GM23338 (cell line): ENCODE measurements around the gene LILRA6. TPM values are rescaled to one million over a fixed set of nuclear protein-coding genes. Genes with fewer than 3 reads are reported as not detected.
"Not testable (repeated sequence)": the region's sequence is repeated elsewhere in the genome, so short reads cannot be mapped to it uniquely, and the experiment has no call there.

Experiments
- ATAC-seq: fragments of 200-7000 bp; cut with Tn5 transposase; 3 replicates; pipeline ENCODE4 v1.9.1; 2020
- DNase-seq: peaks from one replicate; pipeline ENCODE4 v3.0.0-alpha.2; 2015; ENCODE audit warnings: low spot score
- H2AFZ ChIP-seq: fragments of 200-600 bp; sonication (generic); 2 replicates; pipeline ENCODE4 v1.8.0; 2016; ENCODE audit warnings: antibody characterized with exemption, mild to moderate bottlenecking, moderate library complexity
- H3F3A ChIP-seq: fragments of 200-600 bp; sonication (generic); replicated peaks from 2 replicates; pipeline ENCODE4 v1.8.0; 2017; ENCODE audit warnings: antibody characterized with exemption, mixed run types, low read depth
- H3K27ac ChIP-seq: fragments of 200-600 bp; sonication (generic); 2 replicates; pipeline ENCODE4 v1.6.1; 2016; ENCODE audit warnings: low read depth
- H3K27me3 ChIP-seq: fragments of 200-600 bp; sonication (generic); 2 replicates; pipeline ENCODE4 v1.8.0; 2016; ENCODE audit warnings: mild to moderate bottlenecking, mixed run types, moderate library complexity; ENCODE audit not compliant: insufficient read depth
- H3K36me3 ChIP-seq: fragments of 200-600 bp; sonication (generic); 2 replicates; pipeline ENCODE4 v1.8.0; 2016; ENCODE audit warnings: mild to moderate bottlenecking; ENCODE audit not compliant: insufficient read depth
- H3K4me1 ChIP-seq: fragments of 200-600 bp; sonication (generic); 2 replicates; pipeline ENCODE4 v1.8.0; 2016; ENCODE audit warnings: mild to moderate bottlenecking, moderate library complexity; ENCODE audit not compliant: insufficient read depth
- H3K4me2 ChIP-seq: fragments of 200-600 bp; sonication (generic); 2 replicates; pipeline ENCODE4 v1.7.1; 2017; ENCODE audit warnings: mixed run types
- H3K4me3 ChIP-seq: fragments of 200-600 bp; sonication (generic); 2 replicates; pipeline ENCODE4 v1.6.1; 2016; ENCODE audit warnings: mixed run types
- H3K79me2 ChIP-seq: fragments of 200-600 bp; sonication (generic); replicated peaks from 2 replicates; pipeline ENCODE4 v1.8.0; 2017; ENCODE audit warnings: mild to moderate bottlenecking; ENCODE audit not compliant: insufficient read depth
- H3K9me2 ChIP-seq: fragments of 200-600 bp; sonication (generic); 2 replicates; pipeline ENCODE4 v1.8.0; 2017; ENCODE audit not compliant: insufficient read depth
- H4K20me1 ChIP-seq: fragments of 200-600 bp; sonication (generic); replicated peaks from 2 replicates; pipeline ENCODE4 v1.8.0; 2017; ENCODE audit warnings: mild to moderate bottlenecking; ENCODE audit not compliant: insufficient read depth
- H3K27ac Mint-ChIP-seq: 2 replicates; pipeline ENCODE4 v1.8.0; 2020; ENCODE audit warnings: inconsistent platforms, mild to moderate bottlenecking, moderate library complexity, mixed read lengths
- H3K27me3 Mint-ChIP-seq: 3 replicates; pipeline ENCODE4 v1.8.0; 2022; ENCODE audit warnings: low read depth, mild to moderate bottlenecking, moderate library complexity, mixed read lengths, inconsistent platforms; ENCODE audit not compliant: insufficient read depth, poor library complexity
- H3K36me3 Mint-ChIP-seq: 3 replicates; pipeline ENCODE4 v1.8.0; 2021; ENCODE audit warnings: low read depth, mild to moderate bottlenecking, inconsistent platforms, moderate library complexity, mixed read lengths
- H3K4me1 Mint-ChIP-seq: 3 replicates; pipeline ENCODE4 v1.8.0; 2020; ENCODE audit warnings: mild to moderate bottlenecking, inconsistent platforms, mixed read lengths
- H3K4me3 Mint-ChIP-seq: 3 replicates; pipeline ENCODE4 v1.8.0; 2021; ENCODE audit warnings: moderate library complexity, mild to moderate bottlenecking, inconsistent platforms, mixed read lengths
- H3K9me3 Mint-ChIP-seq: 3 replicates; pipeline ENCODE4 v1.8.0; 2020; ENCODE audit warnings: moderate library complexity, mild to moderate bottlenecking, inconsistent platforms, mixed read lengths
- EZH2 ChIP-seq: fragments of 200-600 bp; sonication (generic); IDR thresholded peaks from one replicate; pipeline ENCODE4 v1.8.0; 2017; ENCODE audit warnings: antibody characterized with exemption, mild to moderate bottlenecking, low read depth; ENCODE audit not compliant: unreplicated experiment
- POLR2AphosphoS5 ChIP-seq: IDR thresholded peaks from 2 replicates; pipeline ENCODE4 v1.6.1; 2016; ENCODE audit warnings: antibody characterized with exemption, low read depth
- ZNF114 ChIP-seq: fragments of 250-450 bp; sonication (Bioruptor Pico); IDR thresholded peaks from 2 replicates; pipeline ENCODE4 v1.5.0; 2020; ENCODE audit warnings: mild to moderate bottlenecking, moderate library complexity
- ZNF462 ChIP-seq: fragments of 250-450 bp; sonication (Bioruptor Pico); IDR thresholded peaks from 2 replicates; pipeline ENCODE4 v1.5.0; 2020; ENCODE audit warnings: mild to moderate bottlenecking, moderate library complexity
- polyA plus RNA-seq: library from polyadenylated mRNA; unstranded; fragments of >200 nt; fragmentation: Nextera tagmentation; extraction: Ambion mirVana; gene quantifications from 2 replicates; pipeline ENCODE4 v1.2.1, GENCODE V29; 2016
- total RNA-seq: library from RNA; depleted of rRNA; stranded (reverse); fragments of >200 nt; shearing (Covaris generic); gene quantifications from 2 replicates; pipeline ENCODE4 v1.2.3, GENCODE V29; 2014

Gene LILRA6
- total and polyA plus RNA-seq, 2 experiments from 2014 or later, result not detected

GRCh38 chr19:54221947-54222346, 20.6 kb downstream of the LILRA6 start:
- not testable (repeated sequence) for H3K4me1 ChIP-seq, H3K4me3 Mint-ChIP-seq, ATAC-seq, H3K27me3 Mint-ChIP-seq, H3K9me2 ChIP-seq, H3K36me3 ChIP-seq, H3F3A ChIP-seq, H2AFZ ChIP-seq, H3K9me3 Mint-ChIP-seq, H3K79me2 ChIP-seq, H3K27me3 ChIP-seq, H3K4me3 ChIP-seq, H3K4me2 ChIP-seq, DNase-seq, H3K36me3 Mint-ChIP-seq, H3K27ac Mint-ChIP-seq, H3K4me1 Mint-ChIP-seq, H4K20me1 ChIP-seq, H3K27ac ChIP-seq

GRCh38 chr19:54219702-54220101, 22.9 kb downstream of the LILRA6 start:
- H2AFZ ChIP-seq, H3K27me3 ChIP-seq, DNase-seq, H3K4me1 Mint-ChIP-seq, H3K79me2 ChIP-seq, H3K27ac Mint-ChIP-seq, ATAC-seq, H4K20me1 ChIP-seq, H3K4me1 ChIP-seq, H3K4me2 ChIP-seq, H3K9me3 Mint-ChIP-seq, H3K27ac ChIP-seq, H3K36me3 ChIP-seq, H3K4me3 ChIP-seq, H3F3A ChIP-seq, H3K4me3 Mint-ChIP-seq, H3K27me3 Mint-ChIP-seq, H3K9me2 ChIP-seq: not testable (repeated sequence)
- peaks cover 18% of the 10 kb centered on the region for H3K36me3 Mint-ChIP-seq

GRCh38 chr19:54218960-54219661, 23.5 kb downstream of the LILRA6 start:
- no peak overlapping the region; the same call in 2 of the 3 replicates for H3K4me3 Mint-ChIP-seq

GRCh38 chr19:54218259-54218658, 24.3 kb downstream of the LILRA6 start:
- Histone ChIP-seq H3F3A (no peaks in the 10 kb centered on the region), H3K79me2 (no peaks in the 10 kb centered on the region), H3K4me1 (no peaks in the 10 kb centered on the region), H3K9me2 (no peaks in the 10 kb centered on the region), H2AFZ (no peak overlapping the region), H3K36me3 (no peaks in the 10 kb centered on the region), H3K4me2 (no peak overlapping the region), H3K4me3 (no peak overlapping the region), H4K20me1 (no peaks in the 10 kb centered on the region), H3K27me3 (no peaks in the 10 kb centered on the region), H3K27ac (no peak overlapping the region)
- H3K27me3 Mint-ChIP-seq, result peaks cover 3% of the 10 kb centered on the region
- no peak overlapping the region for H3K27ac Mint-ChIP-seq
- ATAC-seq, result no peak
- H3K4me3 Mint-ChIP-seq, result no peak overlapping the region
- H3K9me3 Mint-ChIP-seq, result peaks cover 3% of the 10 kb centered on the region; the same call in 2 of the 3 replicates
- no peaks in the 10 kb centered on the region; the same call in 1 of the 3 replicates for H3K4me1 Mint-ChIP-seq
- peaks cover 22% of the 10 kb centered on the region for H3K36me3 Mint-ChIP-seq
- no peak for DNase-seq
- TF ChIP-seq ZNF462 (CRISPR knock-in tag), result no peak
- no peak for TF ChIP-seq ZNF114 (CRISPR knock-in tag)

More at GRCh38 chr19:54218960-54219661, 23.5 kb downstream of the LILRA6 start:
- peaks cover 2% of the 10 kb centered on the region; the same call in 2 of the 3 replicates for H3K9me3 Mint-ChIP-seq
- H3K27me3 Mint-ChIP-seq, result peaks cover 4% of the 10 kb centered on the region
- ATAC-seq (no peak), DNase-seq (no peak)
- H3K36me3 Mint-ChIP-seq, result peaks cover 20% of the 10 kb centered on the region
- H3K27ac Mint-ChIP-seq, result no peak overlapping the region
- no peak overlapping the region for H3K4me2 ChIP-seq
- H2AFZ ChIP-seq, result no peak overlapping the region
- no peaks in the 10 kb centered on the region; the same call in 1 of the 3 replicates for H3K4me1 Mint-ChIP-seq
- no peaks in the 10 kb centered on the region for H3K4me1 ChIP-seq
- no peak overlapping the region for H3K27ac ChIP-seq
- TF ChIP-seq POLR2AphosphoS5 (no peak), EZH2 (no peak)
- no peaks in the 10 kb centered on the region for H3K27me3 ChIP-seq
- H4K20me1 ChIP-seq, result no peaks in the 10 kb centered on the region
- no peak overlapping the region for H3K4me3 ChIP-seq
- H3K9me2 ChIP-seq, result no peaks in the 10 kb centered on the region
- no peaks in the 10 kb centered on the region for H3K36me3 ChIP-seq
- no peaks in the 10 kb centered on the region for H3F3A ChIP-seq
- no peaks in the 10 kb centered on the region for H3K79me2 ChIP-seq
